T1000 (cell line): ENCODE measurements around the gene ZNF629.

Experiments
- DNase-seq: peaks from one replicate; lab custom pipeline; 2025; ENCODE audit warnings: mixed read lengths; lab: John Stamatoyannopoulos, UW

ZNF629 gene

GRCh38 chr16:30748634-30749445 is 38.2 kb downstream of the ZNF629 start:
- DNase-seq: no peak

GRCh38 chr16:30747799-30748633 is 39.0 kb downstream of the ZNF629 start, which contains the start of gene PHKG2:
Gene PHKG2 (plus strand): TSS chr16:30748425. CDS start chr16:30748821, 396 bp downstream.
- peak; percentile 98 for DNase-seq

- no peak for DNase-seq
Observed at GRCh38 chr16:30747331-30747730, 39.7 kb downstream of the ZNF629 start.

GRCh38 chr16:30746638-30747175 is 40.3 kb downstream of the ZNF629 start:
- no peak for DNase-seq

- DNase-seq: no peak
Observed at GRCh38 chr16:30745082-30745481, 41.9 kb downstream of the ZNF629 start.

- no peak for DNase-seq
Observed at GRCh38 chr16:30744183-30744582, 42.8 kb downstream of the ZNF629 start.

GRCh38 chr16:30743716-30744115 is 43.3 kb downstream of the ZNF629 start:
- DNase-seq: no peak

GRCh38 chr16:30741461-30741914 is 45.5 kb downstream of the ZNF629 start:
- DNase-seq: peak; percentile 58

- peak; percentile 33 for DNase-seq
Observed at GRCh38 chr16:30740364-30741251, 46.4 kb downstream of the ZNF629 start.

- DNase-seq: no peak
Observed at GRCh38 chr16:30738984-30739951, 47.7 kb downstream of the ZNF629 start.

GRCh38 chr16:30737794-30738648 is 49.0 kb downstream of the ZNF629 start:
- DNase-seq: no peak

GRCh38 chr16:30736995-30737793 is 49.8 kb downstream of the ZNF629 start:
- no peak for DNase-seq

- no peak for DNase-seq
Observed at GRCh38 chr16:30731411-30731810, 55.6 kb downstream of the ZNF629 start.

GRCh38 chr16:30728899-30729672 is 57.9 kb downstream of the ZNF629 start:
- no peak for DNase-seq
